ENCODE results near the gene NDOR1. TPM values are rescaled to one million over a fixed set of nuclear protein-coding genes. Genes with fewer than 3 reads are reported as not detected.

Gene NDOR1
- total and polyA plus RNA-seq, 2 of the 8 experiments (the other 6 are each of a cell fraction or from before 2014, with no cell fraction given): 25.7 to 32.3 TPM

GRCh38 chr9:137169896-137170358 lies 35.6 kb upstream of the NDOR1 start, which contains the start of gene LRRC26 (continued):
- TF ChIP-seq NANOG (IDR thresholded peaks at IDR 0.05; ENCODE audit: insufficient read depth, low read depth, low read length, poor library complexity, severe bottlenecking): no peak
- no peak for TF ChIP-seq CHD1 (IDR thresholded peaks at IDR 0.05; ENCODE audit: low read depth, low read length)

Data from H1 (cell line).